Panc1 (cell line): ENCODE results near the gene ZNF124. TPM values are rescaled to one million over a fixed set of nuclear protein-coding genes. Genes with fewer than 3 reads are reported as not detected.

Experiments used
- ATAC-seq: fragments of 200-7000 bp; cut with Tn5 transposase; 2 replicates; pipeline ENCODE4 v1.9.1; 2020; ENCODE audit warnings: mild to moderate bottlenecking, moderate library complexity
- BruUV-seq: library from RNA; stranded (reverse); fragments of 400-500 nt; replicated peaks from 2 replicates; lab custom pipeline; 2021; lab: Mats Ljungman, UMichigan
- CTCF ChIA-PET: fragments of 300-600 bp; sonication (Branson Sonifier 250); formaldehyde crosslinking; loops from one replicate; lab custom pipeline; 2022; ENCODE audit warnings: antibody characterized with exemption; lab: Charles Lee
- POLR2A ChIA-PET: fragments of 300-600 bp; sonication (Branson Sonifier 250); formaldehyde crosslinking; loops from one replicate; lab custom pipeline; 2022; ENCODE audit warnings: antibody characterized with exemption; lab: Charles Lee
- DNase-seq: peaks from one replicate; pipeline ENCODE4 v3.0.0-alpha.2; 2010; ENCODE audit warnings: low read depth, low spot score
- H3K27ac ChIP-seq: 2 replicates; pipeline ENCODE4 v1.5.1; 2011; ENCODE audit warnings: mild to moderate bottlenecking, low read length, inconsistent platforms
- H3K27me3 ChIP-seq: fragments of 200-500 bp; sonication (Bioruptor generic); 2 replicates; pipeline ENCODE4 v1.6.0; 2014; ENCODE audit warnings: low read length, inconsistent platforms; ENCODE audit not compliant: control insufficient read depth, insufficient read depth
- H3K36me3 ChIP-seq: fragments of 200-500 bp; sonication (Bioruptor generic); 2 replicates; pipeline ENCODE4 v1.5.1; 2014; ENCODE audit warnings: inconsistent platforms, mild to moderate bottlenecking, low read length, moderate library complexity; ENCODE audit not compliant: control insufficient read depth, insufficient read depth
- H3K4me1 ChIP-seq: 2 replicates; pipeline ENCODE4 v1.5.1; 2011; ENCODE audit warnings: inconsistent platforms, mild to moderate bottlenecking, low read length, moderate library complexity; ENCODE audit not compliant: control insufficient read depth, insufficient read depth
- H3K4me3 ChIP-seq, 2 experiments: 2 replicates each; pipeline ENCODE4 v1.5.1; 2011 to 2012; ENCODE audit warnings: low read depth in 2 of 2, low read length in 2 of 2, mild to moderate bottlenecking in 2 of 2, inconsistent platforms in 1 of 2, moderate library complexity in 1 of 2
- H3K9me3 ChIP-seq: fragments of 200-500 bp; sonication (Bioruptor generic); 2 replicates; pipeline ENCODE4 v1.5.1; 2014; ENCODE audit warnings: low read depth, mild to moderate bottlenecking, inconsistent platforms, low read length, moderate library complexity; ENCODE audit not compliant: control insufficient read depth, insufficient read depth
- CTCF ChIP-seq: fragments of 450-650 bp; IDR thresholded peaks from 2 replicates; pipeline ENCODE4 v1.5.1; 2017; ENCODE audit warnings: mild to moderate bottlenecking
- POLR2AphosphoS5 ChIP-seq: IDR thresholded peaks from 2 replicates; pipeline ENCODE4 v1.6.1; 2012; ENCODE audit warnings: mild to moderate bottlenecking, low read depth, low read length, moderate library complexity
- SIN3A ChIP-seq: IDR thresholded peaks from 2 replicates; pipeline ENCODE4 v1.6.1; 2012; ENCODE audit warnings: low read depth, mild to moderate bottlenecking, low read length, moderate library complexity, borderline replicate concordance; ENCODE audit not compliant: insufficient read depth
- TCF7L2 ChIP-seq: IDR thresholded peaks from 2 replicates; pipeline ENCODE4 v1.6.1; 2011; ENCODE audit warnings: mild to moderate bottlenecking, low read depth, low read length, inconsistent platforms
- in situ Hi-C: cut with HindIII; loops from 2 replicates; pipeline ENCODE4 v1.10.0; 2016; ENCODE audit warnings: low sequenced_read_pairs, low pct_unique_long_range_greater_than_20kb
- intact Hi-C: fragments of 100-400 bp; cut with micrococcal nuclease; formaldehyde crosslinking; loops from one replicate; pipeline ENCODE4 v1.10.0; 2022; ENCODE audit not compliant: unreplicated experiment
- total RNA-seq: library from RNA; stranded (reverse); gene quantifications from one replicate; pipeline ENCODE4 v1.2.1, GENCODE V29; 2021; ENCODE audit not compliant: unreplicated experiment
- TF ChIP-seq, protein P1 (sequence below), 2 experiments: IDR thresholded peaks; 2 replicates each; pipeline ENCODE4 v1.6.1; 2011 to 2012; ENCODE audit warnings: low read depth in 2 of 2, control low read depth in 1 of 2, low read length in 1 of 2, mild to moderate bottlenecking in 1 of 2, moderate library complexity in 1 of 2; ENCODE audit not compliant: insufficient read depth in 1 of 2

ZNF124 gene
- total RNA-seq, 1 experiment from 2014 or later = 18.6 TPM

GRCh38 chr1:247185667-247186066, 13.8 kb upstream of the ZNF124 start:
- no TSS peak for BruUV-seq
- Histone ChIP-seq H3K27me3 (no peaks in the 10 kb centered on the region), H3K27ac (no peak overlapping the region), H3K9me3 (peaks cover 47% of the 10 kb centered on the region), H3K4me3 (no peak overlapping the region), H3K4me1 (no peaks in the 10 kb centered on the region), H3K36me3 (peaks cover 3% of the 10 kb centered on the region; the same call in 1 of the 2 replicates)
- ChIA-PET POLR2A (no interaction called here), CTCF (no interaction called here)
- in situ Hi-C loops (no loop called here), intact Hi-C loops (no loop called here)
- TF ChIP-seq POLR2AphosphoS5 (no peak), SIN3A (no peak), CTCF (no peak), TCF7L2 (no peak)
- TF ChIP-seq, protein P1, sequence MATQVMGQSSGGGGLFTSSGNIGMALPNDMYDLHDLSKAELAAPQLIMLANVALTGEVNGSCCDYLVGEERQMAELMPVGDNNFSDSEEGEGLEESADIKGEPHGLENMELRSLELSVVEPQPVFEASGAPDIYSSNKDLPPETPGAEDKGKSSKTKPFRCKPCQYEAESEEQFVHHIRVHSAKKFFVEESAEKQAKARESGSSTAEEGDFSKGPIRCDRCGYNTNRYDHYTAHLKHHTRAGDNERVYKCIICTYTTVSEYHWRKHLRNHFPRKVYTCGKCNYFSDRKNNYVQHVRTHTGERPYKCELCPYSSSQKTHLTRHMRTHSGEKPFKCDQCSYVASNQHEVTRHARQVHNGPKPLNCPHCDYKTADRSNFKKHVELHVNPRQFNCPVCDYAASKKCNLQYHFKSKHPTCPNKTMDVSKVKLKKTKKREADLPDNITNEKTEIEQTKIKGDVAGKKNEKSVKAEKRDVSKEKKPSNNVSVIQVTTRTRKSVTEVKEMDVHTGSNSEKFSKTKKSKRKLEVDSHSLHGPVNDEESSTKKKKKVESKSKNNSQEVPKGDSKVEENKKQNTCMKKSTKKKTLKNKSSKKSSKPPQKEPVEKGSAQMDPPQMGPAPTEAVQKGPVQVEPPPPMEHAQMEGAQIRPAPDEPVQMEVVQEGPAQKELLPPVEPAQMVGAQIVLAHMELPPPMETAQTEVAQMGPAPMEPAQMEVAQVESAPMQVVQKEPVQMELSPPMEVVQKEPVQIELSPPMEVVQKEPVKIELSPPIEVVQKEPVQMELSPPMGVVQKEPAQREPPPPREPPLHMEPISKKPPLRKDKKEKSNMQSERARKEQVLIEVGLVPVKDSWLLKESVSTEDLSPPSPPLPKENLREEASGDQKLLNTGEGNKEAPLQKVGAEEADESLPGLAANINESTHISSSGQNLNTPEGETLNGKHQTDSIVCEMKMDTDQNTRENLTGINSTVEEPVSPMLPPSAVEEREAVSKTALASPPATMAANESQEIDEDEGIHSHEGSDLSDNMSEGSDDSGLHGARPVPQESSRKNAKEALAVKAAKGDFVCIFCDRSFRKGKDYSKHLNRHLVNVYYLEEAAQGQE (IDR thresholded peaks at IDR 0.05; ENCODE audit: insufficient read depth in 1 of 2, low read depth in 2 of 2, low read length in 1 of 2) = no peak
- no peak for DNase-seq
- no peak for ATAC-seq

DNA sequence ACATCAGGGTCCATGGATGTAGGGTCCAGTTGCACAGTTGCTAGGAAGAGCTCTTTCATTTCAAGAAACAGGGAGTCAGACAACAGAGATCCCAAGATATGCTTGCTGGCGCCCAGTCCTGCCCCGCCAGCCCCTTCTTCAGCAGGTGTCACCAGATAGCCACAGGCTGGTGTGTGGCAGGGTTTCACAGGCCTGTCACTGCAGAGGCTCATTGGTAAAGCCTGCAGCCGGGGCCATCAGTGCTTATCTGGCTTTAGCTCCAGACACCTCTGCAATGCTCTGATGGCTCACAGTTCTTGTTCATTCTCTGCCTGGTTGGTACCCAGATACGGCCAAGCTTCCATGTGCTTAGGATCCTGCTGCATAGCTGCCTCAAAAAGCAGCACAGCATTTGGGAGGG, 12.4 kb upstream of the ZNF124 start:
- TF ChIP-seq POLR2AphosphoS5 (no peak), TCF7L2 (no peak), SIN3A (no peak), CTCF (no peak)
- TF ChIP-seq, protein P1 (IDR thresholded peaks at IDR 0.05; ENCODE audit: insufficient read depth in 1 of 2, low read depth in 2 of 2, low read length in 1 of 2) = no peak
- no peaks in the 10 kb centered on the region for H3K27me3 ChIP-seq
- H3K27ac ChIP-seq = no peak overlapping the region
- ChIA-PET POLR2A (no interaction called here), CTCF (no interaction called here)
- no TSS peak for BruUV-seq
- H3K4me1 ChIP-seq = no peaks in the 10 kb centered on the region
- ATAC-seq (peak; percentile 21; the same call in 1 of the 2 replicates), DNase-seq (no peak)
- H3K9me3 ChIP-seq = peaks cover 33% of the 10 kb centered on the region
- intact Hi-C loops = no loop called here
- H3K4me3 ChIP-seq = no peak overlapping the region
- no peaks in the 10 kb centered on the region for H3K36me3 ChIP-seq
- in situ Hi-C loops = no loop called here
